WTC11 (cell line): ENCODE data around the gene PPFIBP1. TPM values are rescaled to one million over a fixed set of nuclear protein-coding genes. Genes with fewer than 3 reads are reported as not detected.

Source experiments
- ATAC-seq: fragments of 200-7000 bp; cut with Tn5 transposase; 2 replicates; pipeline ENCODE4 v1.10.0; 2021; ENCODE audit warnings: mild to moderate bottlenecking, moderate library complexity
- CTCF ChIA-PET: fragments of 300-600 bp; sonication (Branson Sonifier 250); formaldehyde crosslinking; loops from one replicate; lab custom pipeline; 2021; ENCODE audit warnings: antibody characterized with exemption; lab: Charles Lee
- POLR2A ChIA-PET: fragments of 350-600 bp; sonication (Branson Sonifier 250); formaldehyde crosslinking; loops from one replicate; lab custom pipeline; 2021; ENCODE audit warnings: antibody characterized with exemption; lab: Charles Lee
- DNase-seq: peaks from one replicate; pipeline ENCODE4 v3.0.0; 2021; ENCODE audit warnings: low spot score
- H3K27ac Mint-ChIP-seq: 2 replicates; pipeline ENCODE4 v1.8.0; 2021; ENCODE audit warnings: mixed read lengths
- H3K27me3 Mint-ChIP-seq: 2 replicates; pipeline ENCODE4 v1.8.0; 2021; ENCODE audit warnings: low read depth, mild to moderate bottlenecking, moderate library complexity, mixed read lengths
- H3K36me3 Mint-ChIP-seq: 2 replicates; pipeline ENCODE4 v1.8.0; 2021; ENCODE audit warnings: mixed read lengths
- H3K4me1 Mint-ChIP-seq: 2 replicates; pipeline ENCODE4 v1.8.0; 2022; ENCODE audit warnings: mixed read lengths
- H3K4me3 Mint-ChIP-seq: 2 replicates; pipeline ENCODE4 v1.8.0; 2021; ENCODE audit warnings: mild to moderate bottlenecking, moderate library complexity, mixed read lengths
- H3K9me3 Mint-ChIP-seq: 2 replicates; pipeline ENCODE4 v1.8.0; 2021; ENCODE audit warnings: mixed read lengths
- ATF1 ChIP-seq: sonication (generic); formaldehyde crosslinking; IDR thresholded peaks from 2 replicates; pipeline ENCODE4 v1.8.1; 2023; ENCODE audit warnings: mild to moderate bottlenecking, moderate library complexity, missing genetic modification reagents
- CREB1 ChIP-seq: sonication (generic); formaldehyde crosslinking; IDR thresholded peaks from 2 replicates; pipeline ENCODE4 v1.8.0; 2023; ENCODE audit warnings: mild to moderate bottlenecking, missing genetic modification reagents
- CREM ChIP-seq: sonication (generic); formaldehyde crosslinking; IDR thresholded peaks from 2 replicates; pipeline ENCODE4 v1.8.1; 2022; ENCODE audit warnings: mild to moderate bottlenecking, missing genetic modification reagents, moderate library complexity
- ELF4 ChIP-seq: sonication (generic); formaldehyde crosslinking; IDR thresholded peaks from 2 replicates; pipeline ENCODE4 v1.8.1; 2022; ENCODE audit warnings: low read depth, mild to moderate bottlenecking, moderate library complexity, missing genetic modification reagents
- EMX1 ChIP-seq: fragments of 250-450 bp; sonication (Bioruptor Pico); IDR thresholded peaks from 2 replicates; pipeline ENCODE4 v1.8.0; 2021; ENCODE audit warnings: mild to moderate bottlenecking
- ESRRA ChIP-seq: sonication (generic); formaldehyde crosslinking; IDR thresholded peaks from 2 replicates; pipeline ENCODE4 v1.8.1; 2022; ENCODE audit warnings: mild to moderate bottlenecking, missing genetic modification reagents, borderline replicate concordance
- FOXJ3 ChIP-seq: sonication (generic); formaldehyde crosslinking; IDR thresholded peaks from 2 replicates; pipeline ENCODE4 v1.9.0; 2021; ENCODE audit warnings: missing genetic modification reagents, mild to moderate bottlenecking, borderline replicate concordance
- FOXP1 ChIP-seq: sonication (generic); formaldehyde crosslinking; IDR thresholded peaks from 2 replicates; pipeline ENCODE4 v1.8.0; 2022; ENCODE audit warnings: missing genetic modification reagents, mild to moderate bottlenecking, moderate library complexity, borderline replicate concordance
- GRHL2 ChIP-seq: fragments of 250-450 bp; sonication (Bioruptor Pico); IDR thresholded peaks from 2 replicates; pipeline ENCODE4 v1.8.0; 2022; ENCODE audit warnings: mild to moderate bottlenecking, moderate library complexity; ENCODE audit not compliant: insufficient replicate concordance, severe bottlenecking
- IRF2 ChIP-seq: sonication (generic); formaldehyde crosslinking; IDR thresholded peaks from 2 replicates; pipeline ENCODE4 v1.8.0; 2022; ENCODE audit warnings: low read depth, missing genetic modification reagents, borderline replicate concordance
- MYBL2 ChIP-seq: sonication (generic); formaldehyde crosslinking; IDR thresholded peaks from 2 replicates; pipeline ENCODE4 v1.8.1; 2023; ENCODE audit warnings: mild to moderate bottlenecking, moderate library complexity, missing genetic modification reagents
- NR3C1 ChIP-seq: sonication (generic); formaldehyde crosslinking; conservative IDR thresholded peaks from 2 replicates; pipeline ENCODE4 v1.8.1; 2023; ENCODE audit warnings: low read depth, mild to moderate bottlenecking, missing genetic modification reagents
- SMAD4 ChIP-seq: sonication (generic); formaldehyde crosslinking; IDR thresholded peaks from 2 replicates; pipeline ENCODE4 v1.8.0; 2022; ENCODE audit warnings: mild to moderate bottlenecking, missing genetic modification reagents
- ZNF138 ChIP-seq: sonication (generic); formaldehyde crosslinking; conservative IDR thresholded peaks from 2 replicates; pipeline ENCODE4 v1.8.1; 2022; ENCODE audit warnings: mild to moderate bottlenecking, moderate library complexity, missing genetic modification reagents
- ZNF219 ChIP-seq: sonication (generic); formaldehyde crosslinking; IDR thresholded peaks from 2 replicates; pipeline ENCODE4 v1.8.0; 2023; ENCODE audit warnings: missing genetic modification reagents, mild to moderate bottlenecking, borderline replicate concordance
- ZNF281 ChIP-seq: sonication (generic); formaldehyde crosslinking; IDR thresholded peaks from 2 replicates; pipeline ENCODE4 v1.8.0; 2023; ENCODE audit warnings: mild to moderate bottlenecking, missing genetic modification reagents
- ZNF317 ChIP-seq: sonication (generic); formaldehyde crosslinking; IDR thresholded peaks from 2 replicates; pipeline ENCODE4 v1.8.1; 2023; ENCODE audit warnings: low read depth, mild to moderate bottlenecking, moderate library complexity, missing genetic modification reagents, borderline replicate concordance
- total RNA-seq: library from RNA; stranded (reverse); gene quantifications from 3 replicates; pipeline ENCODE4 v1.2.3, GENCODE V29; 2021
- TF ChIP-seq, protein P1 (sequence below): sonication (generic); formaldehyde crosslinking; conservative IDR thresholded peaks from 2 replicates; pipeline ENCODE4 v1.8.1; 2023; ENCODE audit warnings: mild to moderate bottlenecking, low read depth, missing genetic modification reagents, moderate library complexity
- TF ChIP-seq, protein P2 (sequence below): sonication (generic); formaldehyde crosslinking; IDR thresholded peaks from 2 replicates; pipeline ENCODE4 v1.8.1; 2023; ENCODE audit warnings: mild to moderate bottlenecking, moderate library complexity, missing genetic modification reagents
- TF ChIP-seq, protein P3 (sequence below): fragments of 250-450 bp; sonication (Bioruptor Pico); IDR thresholded peaks from 2 replicates; pipeline ENCODE4 v1.9.0; 2021; ENCODE audit warnings: moderate library complexity, mild to moderate bottlenecking, inconsistent platforms, borderline replicate concordance
- TF ChIP-seq, protein P4 (sequence below): fragments of 250-450 bp; sonication (Bioruptor Pico); IDR thresholded peaks from 2 replicates; pipeline ENCODE4 v1.9.0; 2021; ENCODE audit warnings: mild to moderate bottlenecking, borderline replicate concordance

The PPFIBP1 gene
- total RNA-seq, 1 experiment from 2014 or later: 27.7 TPM

GRCh38 chr12:27572486-27573255 is 48.7 kb downstream of the PPFIBP1 start:
- no peak for TF ChIP-seq ZNF317 (CRISPR knock-in tag)
- no peak for TF ChIP-seq FOXJ3 (CRISPR knock-in tag)
- TF ChIP-seq, protein P1, sequence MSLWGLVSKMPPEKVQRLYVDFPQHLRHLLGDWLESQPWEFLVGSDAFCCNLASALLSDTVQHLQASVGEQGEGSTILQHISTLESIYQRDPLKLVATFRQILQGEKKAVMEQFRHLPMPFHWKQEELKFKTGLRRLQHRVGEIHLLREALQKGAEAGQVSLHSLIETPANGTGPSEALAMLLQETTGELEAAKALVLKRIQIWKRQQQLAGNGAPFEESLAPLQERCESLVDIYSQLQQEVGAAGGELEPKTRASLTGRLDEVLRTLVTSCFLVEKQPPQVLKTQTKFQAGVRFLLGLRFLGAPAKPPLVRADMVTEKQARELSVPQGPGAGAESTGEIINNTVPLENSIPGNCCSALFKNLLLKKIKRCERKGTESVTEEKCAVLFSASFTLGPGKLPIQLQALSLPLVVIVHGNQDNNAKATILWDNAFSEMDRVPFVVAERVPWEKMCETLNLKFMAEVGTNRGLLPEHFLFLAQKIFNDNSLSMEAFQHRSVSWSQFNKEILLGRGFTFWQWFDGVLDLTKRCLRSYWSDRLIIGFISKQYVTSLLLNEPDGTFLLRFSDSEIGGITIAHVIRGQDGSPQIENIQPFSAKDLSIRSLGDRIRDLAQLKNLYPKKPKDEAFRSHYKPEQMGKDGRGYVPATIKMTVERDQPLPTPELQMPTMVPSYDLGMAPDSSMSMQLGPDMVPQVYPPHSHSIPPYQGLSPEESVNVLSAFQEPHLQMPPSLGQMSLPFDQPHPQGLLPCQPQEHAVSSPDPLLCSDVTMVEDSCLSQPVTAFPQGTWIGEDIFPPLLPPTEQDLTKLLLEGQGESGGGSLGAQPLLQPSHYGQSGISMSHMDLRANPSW (CRISPR knock-in tag): no peak
- no peak for TF ChIP-seq MYBL2 (CRISPR knock-in tag)
- TF ChIP-seq ATF1 (CRISPR knock-in tag): no peak
- TF ChIP-seq NR3C1 (CRISPR knock-in tag): no peak
- TF ChIP-seq IRF2 (CRISPR knock-in tag): no peak
- no peak for TF ChIP-seq ZNF219
- no peak for TF ChIP-seq CREB1
- TF ChIP-seq ESRRA (CRISPR knock-in tag): no peak
- TF ChIP-seq, protein P2, sequence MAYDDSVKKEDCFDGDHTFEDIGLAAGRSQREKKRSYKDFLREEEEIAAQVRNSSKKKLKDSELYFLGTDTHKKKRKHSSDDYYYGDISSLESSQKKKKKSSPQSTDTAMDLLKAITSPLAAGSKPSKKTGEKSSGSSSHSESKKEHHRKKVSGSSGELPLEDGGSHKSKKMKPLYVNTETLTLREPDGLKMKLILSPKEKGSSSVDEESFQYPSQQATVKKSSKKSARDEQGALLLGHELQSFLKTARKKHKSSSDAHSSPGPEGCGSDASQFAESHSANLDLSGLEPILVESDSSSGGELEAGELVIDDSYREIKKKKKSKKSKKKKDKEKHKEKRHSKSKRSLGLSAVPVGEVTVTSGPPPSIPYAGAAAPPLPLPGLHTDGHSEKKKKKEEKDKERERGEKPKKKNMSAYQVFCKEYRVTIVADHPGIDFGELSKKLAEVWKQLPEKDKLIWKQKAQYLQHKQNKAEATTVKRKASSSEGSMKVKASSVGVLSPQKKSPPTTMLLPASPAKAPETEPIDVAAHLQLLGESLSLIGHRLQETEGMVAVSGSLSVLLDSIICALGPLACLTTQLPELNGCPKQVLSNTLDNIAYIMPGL: no peak
- no peak for TF ChIP-seq ELF4 (CRISPR knock-in tag)
- TF ChIP-seq EMX1 (CRISPR knock-in tag): no peak
- TF ChIP-seq SMAD4 (CRISPR knock-in tag): no peak
- TF ChIP-seq FOXP1: no peak
- TF ChIP-seq, protein P3, sequence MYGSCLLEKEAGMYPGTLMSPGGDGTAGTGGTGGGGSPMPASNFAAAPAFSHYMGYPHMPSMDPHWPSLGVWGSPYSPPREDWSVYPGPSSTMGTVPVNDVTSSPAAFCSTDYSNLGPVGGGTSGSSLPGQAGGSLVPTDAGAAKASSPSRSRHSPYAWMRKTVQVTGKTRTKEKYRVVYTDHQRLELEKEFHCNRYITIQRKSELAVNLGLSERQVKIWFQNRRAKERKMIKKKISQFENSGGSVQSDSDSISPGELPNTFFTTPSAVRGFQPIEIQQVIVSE (CRISPR knock-in tag): no peak
- TF ChIP-seq GRHL2 (CRISPR knock-in tag): no peak
- Mint-ChIP-seq H3K36me3 (no peaks in the 10 kb centered on the region), H3K9me3 (no peaks in the 10 kb centered on the region), H3K27me3 (no peaks in the 10 kb centered on the region), H3K4me3 (no peak overlapping the region), H3K27ac (no peak overlapping the region), H3K4me1 (peaks cover 19% of the 10 kb centered on the region)
- ChIA-PET CTCF (no interaction called here), POLR2A (no interaction called here)
- no peak for DNase-seq
- ATAC-seq: no peak

- DNase-seq (no peak), ATAC-seq (no peak)
- H3K9me3 Mint-ChIP-seq: no peaks in the 10 kb centered on the region
- POLR2A ChIA-PET: no interaction called here
- CTCF ChIA-PET: no interaction called here
- H3K36me3 Mint-ChIP-seq: no peaks in the 10 kb centered on the region; the same call in 1 of the 2 replicates
- H3K27ac Mint-ChIP-seq: no peak overlapping the region
- H3K27me3 Mint-ChIP-seq: no peaks in the 10 kb centered on the region
- H3K4me1 Mint-ChIP-seq: peaks cover 12% of the 10 kb centered on the region
- no peak overlapping the region for H3K4me3 Mint-ChIP-seq
- TF ChIP-seq ZNF281 (CRISPR knock-in tag): no peak
- TF ChIP-seq ZNF138 (CRISPR knock-in tag): no peak
- TF ChIP-seq, protein P4, sequence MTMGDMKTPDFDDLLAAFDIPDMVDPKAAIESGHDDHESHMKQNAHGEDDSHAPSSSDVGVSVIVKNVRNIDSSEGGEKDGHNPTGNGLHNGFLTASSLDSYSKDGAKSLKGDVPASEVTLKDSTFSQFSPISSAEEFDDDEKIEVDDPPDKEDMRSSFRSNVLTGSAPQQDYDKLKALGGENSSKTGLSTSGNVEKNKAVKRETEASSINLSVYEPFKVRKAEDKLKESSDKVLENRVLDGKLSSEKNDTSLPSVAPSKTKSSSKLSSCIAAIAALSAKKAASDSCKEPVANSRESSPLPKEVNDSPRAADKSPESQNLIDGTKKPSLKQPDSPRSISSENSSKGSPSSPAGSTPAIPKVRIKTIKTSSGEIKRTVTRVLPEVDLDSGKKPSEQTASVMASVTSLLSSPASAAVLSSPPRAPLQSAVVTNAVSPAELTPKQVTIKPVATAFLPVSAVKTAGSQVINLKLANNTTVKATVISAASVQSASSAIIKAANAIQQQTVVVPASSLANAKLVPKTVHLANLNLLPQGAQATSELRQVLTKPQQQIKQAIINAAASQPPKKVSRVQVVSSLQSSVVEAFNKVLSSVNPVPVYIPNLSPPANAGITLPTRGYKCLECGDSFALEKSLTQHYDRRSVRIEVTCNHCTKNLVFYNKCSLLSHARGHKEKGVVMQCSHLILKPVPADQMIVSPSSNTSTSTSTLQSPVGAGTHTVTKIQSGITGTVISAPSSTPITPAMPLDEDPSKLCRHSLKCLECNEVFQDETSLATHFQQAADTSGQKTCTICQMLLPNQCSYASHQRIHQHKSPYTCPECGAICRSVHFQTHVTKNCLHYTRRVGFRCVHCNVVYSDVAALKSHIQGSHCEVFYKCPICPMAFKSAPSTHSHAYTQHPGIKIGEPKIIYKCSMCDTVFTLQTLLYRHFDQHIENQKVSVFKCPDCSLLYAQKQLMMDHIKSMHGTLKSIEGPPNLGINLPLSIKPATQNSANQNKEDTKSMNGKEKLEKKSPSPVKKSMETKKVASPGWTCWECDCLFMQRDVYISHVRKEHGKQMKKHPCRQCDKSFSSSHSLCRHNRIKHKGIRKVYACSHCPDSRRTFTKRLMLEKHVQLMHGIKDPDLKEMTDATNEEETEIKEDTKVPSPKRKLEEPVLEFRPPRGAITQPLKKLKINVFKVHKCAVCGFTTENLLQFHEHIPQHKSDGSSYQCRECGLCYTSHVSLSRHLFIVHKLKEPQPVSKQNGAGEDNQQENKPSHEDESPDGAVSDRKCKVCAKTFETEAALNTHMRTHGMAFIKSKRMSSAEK (CRISPR knock-in tag): no peak
- no peak for TF ChIP-seq CREM
Observed at GRCh38 chr12:27573972-27574371, 50.0 kb downstream of the PPFIBP1 start.
